CD14-positive monocyte (primary cell): ENCODE measurements around the gene THSD7A. TPM values are rescaled to one million over a fixed set of nuclear protein-coding genes. Genes with fewer than 3 reads are reported as not detected.

Experiments
- DNase-seq, 3 donors: peaks; one replicate each; pipeline ENCODE4 v3.0.0-alpha.2; 2011 to 2022
- H2AFZ ChIP-seq: 2 replicates; pipeline ENCODE4 v1.6.0; 2012; ENCODE audit warnings: mild to moderate bottlenecking, low read depth, low read length, inconsistent platforms; ENCODE audit not compliant: insufficient read depth, poor library complexity, severe bottlenecking
- H3K27ac ChIP-seq, 2 donors: 1 replicate in 1 of 2; 2 replicates in 1 of 2; pipeline ENCODE4 v1.5.1; 2012 to 2013; ENCODE audit warnings: low read length in 2 of 2, control low read depth in 1 of 2, inconsistent platforms in 1 of 2, low read depth in 1 of 2, mild to moderate bottlenecking in 1 of 2
- H3K27me3 ChIP-seq, 2 donors: one replicate each; pipeline versions ENCODE4 v1.6.0 to v1.6.1; 2011 to 2013; ENCODE audit warnings: low read length in 2 of 2; ENCODE audit not compliant: control insufficient read depth in 2 of 2, insufficient read depth in 2 of 2
- H3K36me3 ChIP-seq, 2 donors: replicated peaks in 1 of 2; 1 replicate in 1 of 2; 2 replicates in 1 of 2; pipeline versions ENCODE4 v1.5.1 to v1.6.1; 2012 to 2013; ENCODE audit warnings: low read length in 2 of 2, control low read depth in 1 of 2, inconsistent platforms in 1 of 2, mild to moderate bottlenecking in 1 of 2; ENCODE audit not compliant: insufficient read depth in 2 of 2, control insufficient read depth in 1 of 2
- H3K4me1 ChIP-seq, 2 donors: 1 replicate in 1 of 2; 2 replicates in 1 of 2; pipeline versions ENCODE4 v1.5.1 to v1.6.1; 2012 to 2013; ENCODE audit warnings: low read length in 2 of 2, control low read depth in 1 of 2, inconsistent platforms in 1 of 2, mild to moderate bottlenecking in 1 of 2, moderate library complexity in 1 of 2; ENCODE audit not compliant: insufficient read depth in 2 of 2, control insufficient read depth in 1 of 2
- H3K4me2 ChIP-seq: replicated peaks from 2 replicates; pipeline ENCODE3; 2012; ENCODE audit warnings: low read length, moderate library complexity, mild to moderate bottlenecking; ENCODE audit not compliant: poor library complexity, severe bottlenecking; ENCODE audit errors: extremely low read depth
- H3K4me3 ChIP-seq, 3 experiments: fragments of 200-600 bp in 1 of 3; sonication (generic) in 1 of 3; replicated peaks in 1 of 3; 1 replicate in 2 of 3; 2 replicates in 1 of 3; pipeline ENCODE4 v1.5.1; 2011 to 2013; ENCODE audit warnings: low read length in 3 of 3, mild to moderate bottlenecking in 3 of 3, control low read depth in 2 of 3, low read depth in 2 of 3, inconsistent platforms in 1 of 3, moderate library complexity in 1 of 3
- H3K79me2 ChIP-seq: 2 replicates; pipeline ENCODE4 v1.6.0; 2012; ENCODE audit warnings: mild to moderate bottlenecking, control low read depth, inconsistent platforms, low read length, moderate library complexity; ENCODE audit not compliant: insufficient read depth
- H3K9ac ChIP-seq: 2 replicates; pipeline ENCODE4 v1.6.0; 2017; ENCODE audit warnings: low read length, mild to moderate bottlenecking; ENCODE audit not compliant: insufficient read depth, poor library complexity, severe bottlenecking
- H3K9me3 ChIP-seq, 2 donors: replicated peaks in 1 of 2; 1 replicate in 1 of 2; 2 replicates in 1 of 2; pipeline versions ENCODE4 v1.5.1 to v1.6.1; 2012 to 2013; ENCODE audit warnings: low read length in 2 of 2, control low read depth in 1 of 2; ENCODE audit not compliant: control insufficient read depth in 1 of 2, insufficient read depth in 1 of 2
- H4K20me1 ChIP-seq: 2 replicates; pipeline ENCODE4 v1.6.0; 2012; ENCODE audit warnings: mild to moderate bottlenecking, low read length, control low read depth, moderate library complexity; ENCODE audit not compliant: insufficient read depth
- H3K27ac Mint-ChIP-seq, 7 donors: one replicate each; pipeline ENCODE4 v1.8.0; 2020; ENCODE audit warnings: mild to moderate bottlenecking in 7 of 7, mixed read lengths in 7 of 7, moderate library complexity in 6 of 7, inconsistent platforms in 2 of 7
- H3K27me3 Mint-ChIP-seq, 3 donors: one replicate each; pipeline ENCODE4 v1.8.0; 2021 to 2022; ENCODE audit warnings: low read depth in 3 of 3, mild to moderate bottlenecking in 3 of 3, mixed read lengths in 3 of 3, moderate library complexity in 3 of 3, inconsistent platforms in 1 of 3
- H3K36me3 Mint-ChIP-seq, 2 donors: one replicate each; pipeline ENCODE4 v1.8.0; 2020; ENCODE audit warnings: mixed read lengths in 2 of 2, inconsistent platforms in 1 of 2, mild to moderate bottlenecking in 1 of 2
- H3K4me1 Mint-ChIP-seq: one replicate; pipeline ENCODE4 v1.8.0; 2020; ENCODE audit warnings: mild to moderate bottlenecking, mixed read lengths
- H3K4me3 Mint-ChIP-seq, 2 donors: one replicate each; pipeline ENCODE4 v1.8.0; 2020; ENCODE audit warnings: mild to moderate bottlenecking in 2 of 2, mixed read lengths in 2 of 2, moderate library complexity in 1 of 2
- H3K9me3 Mint-ChIP-seq, 7 donors: one replicate each; pipeline ENCODE4 v1.8.0; 2020 to 2022; ENCODE audit warnings: mixed read lengths in 7 of 7, mild to moderate bottlenecking in 6 of 7, moderate library complexity in 6 of 7, inconsistent platforms in 2 of 7
- WGBS: methylation state at CpG from one replicate; pipeline ENCODE4 v1.1.5; 2013; ENCODE audit warnings: missing lambda C conversion rate; ENCODE audit not compliant: insufficient coverage; 5-methylcytosine and 5-hydroxymethylcytosine counted together
- intact Hi-C, 2 donors: fragments of 100-400 bp; cut with micrococcal nuclease; formaldehyde crosslinking; loops; one replicate each; pipeline versions ENCODE4 v1.15.0 to v1.15.1; 2023
- polyA plus RNA-seq, 3 donors: library from polyadenylated mRNA; depleted of rRNA in 1 of 3; unstranded in 2 of 3; stranded (reverse) in 1 of 3; fragments of 300-500 nt in 2 of 3; fragments of >200 nt in 1 of 3; fragmentation: Illumina TruSeq in 2 of 3; gene quantifications; 1 replicate in 2 of 3; 2 replicates in 1 of 3; pipeline ENCODE4 v1.2.3, GENCODE V29; 2012 to 2021
- TF ChIP-seq, protein P1 (sequence below): fragments of 200-600 bp; IDR thresholded peaks from one replicate; pipeline ENCODE4 v1.8.0; 2022; ENCODE audit warnings: antibody characterized with exemption, mild to moderate bottlenecking

Gene THSD7A
- polyA plus RNA-seq, 3 donors, result under 0.01 TPM; not detected in 2

GRCh38 chr7:11452476-11452875 is 379.5 kb downstream of the THSD7A start:
- H3K9ac ChIP-seq, result no peak overlapping the region
- H3K79me2 ChIP-seq, result no peaks in the 10 kb centered on the region
- no peak overlapping the region for H3K4me2 ChIP-seq
- no peak overlapping the region for H3K4me3 Mint-ChIP-seq
- no peaks in the 10 kb centered on the region for H3K9me3 Mint-ChIP-seq
- no peaks in the 10 kb centered on the region for H3K36me3 Mint-ChIP-seq
- no CpG with 5 or more reads among the region's 3 CpGs for WGBS
- no peaks in the 10 kb centered on the region for H3K4me1 ChIP-seq
- TF ChIP-seq, protein P1, sequence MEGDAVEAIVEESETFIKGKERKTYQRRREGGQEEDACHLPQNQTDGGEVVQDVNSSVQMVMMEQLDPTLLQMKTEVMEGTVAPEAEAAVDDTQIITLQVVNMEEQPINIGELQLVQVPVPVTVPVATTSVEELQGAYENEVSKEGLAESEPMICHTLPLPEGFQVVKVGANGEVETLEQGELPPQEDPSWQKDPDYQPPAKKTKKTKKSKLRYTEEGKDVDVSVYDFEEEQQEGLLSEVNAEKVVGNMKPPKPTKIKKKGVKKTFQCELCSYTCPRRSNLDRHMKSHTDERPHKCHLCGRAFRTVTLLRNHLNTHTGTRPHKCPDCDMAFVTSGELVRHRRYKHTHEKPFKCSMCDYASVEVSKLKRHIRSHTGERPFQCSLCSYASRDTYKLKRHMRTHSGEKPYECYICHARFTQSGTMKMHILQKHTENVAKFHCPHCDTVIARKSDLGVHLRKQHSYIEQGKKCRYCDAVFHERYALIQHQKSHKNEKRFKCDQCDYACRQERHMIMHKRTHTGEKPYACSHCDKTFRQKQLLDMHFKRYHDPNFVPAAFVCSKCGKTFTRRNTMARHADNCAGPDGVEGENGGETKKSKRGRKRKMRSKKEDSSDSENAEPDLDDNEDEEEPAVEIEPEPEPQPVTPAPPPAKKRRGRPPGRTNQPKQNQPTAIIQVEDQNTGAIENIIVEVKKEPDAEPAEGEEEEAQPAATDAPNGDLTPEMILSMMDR, result no peak
- H3K27me3 ChIP-seq, result no peaks in the 10 kb centered on the region
- H4K20me1 ChIP-seq, result no peaks in the 10 kb centered on the region
- H3K4me3 ChIP-seq, result no peak overlapping the region
- H3K4me1 Mint-ChIP-seq, result no peaks in the 10 kb centered on the region
- intact Hi-C loops, result no loop called here
- no peak overlapping the region for H2AFZ ChIP-seq
- H3K27ac ChIP-seq, result no peak overlapping the region
- no peaks in the 10 kb centered on the region for H3K27me3 Mint-ChIP-seq
- H3K36me3 ChIP-seq, result no peaks in the 10 kb centered on the region
- no peaks in the 10 kb centered on the region for H3K9me3 ChIP-seq
- no peak overlapping the region for H3K27ac Mint-ChIP-seq
- no peak for DNase-seq

GRCh38 chr7:11450281-11450680 is 381.7 kb downstream of the THSD7A start:
- Mint-ChIP-seq H3K36me3 (no peaks in the 10 kb centered on the region), H3K9me3 (no peaks in the 10 kb centered on the region), H3K27me3 (no peaks in the 10 kb centered on the region), H3K27ac (no peak overlapping the region), H3K4me3 (no peak overlapping the region), H3K4me1 (no peaks in the 10 kb centered on the region)
- TF ChIP-seq, protein P1, result no peak
- H3K4me1 ChIP-seq, result no peaks in the 10 kb centered on the region
- no peak overlapping the region for H2AFZ ChIP-seq
- H3K27ac ChIP-seq, result no peak overlapping the region
- H3K27me3 ChIP-seq, result no peaks in the 10 kb centered on the region
- no peak overlapping the region for H3K4me2 ChIP-seq
- no peaks in the 10 kb centered on the region for H3K36me3 ChIP-seq
- intact Hi-C loops, result no loop called here
- no peaks in the 10 kb centered on the region for H4K20me1 ChIP-seq
- no CpG with 5 or more reads among the region's 1 CpG for WGBS
- no peaks in the 10 kb centered on the region for H3K79me2 ChIP-seq
- no peak for DNase-seq
- H3K4me3 ChIP-seq, result no peak overlapping the region
- no peak overlapping the region for H3K9ac ChIP-seq
- H3K9me3 ChIP-seq, result no peaks in the 10 kb centered on the region
